NOMO-1 treated with dmso at 0.1 percent for 144 hours (cell line): ENCODE data around the gene TMEM169.
"Not testable (repeated sequence)": the region's sequence is repeated elsewhere in the genome, so short reads cannot be mapped to it uniquely, and the experiment has no call there.

ENCODE experiments used
- DNase-seq: peaks from one replicate; lab custom pipeline; 2025; ENCODE audit not compliant: unreplicated experiment; lab: John Stamatoyannopoulos, UW

The TMEM169 gene

DNA sequence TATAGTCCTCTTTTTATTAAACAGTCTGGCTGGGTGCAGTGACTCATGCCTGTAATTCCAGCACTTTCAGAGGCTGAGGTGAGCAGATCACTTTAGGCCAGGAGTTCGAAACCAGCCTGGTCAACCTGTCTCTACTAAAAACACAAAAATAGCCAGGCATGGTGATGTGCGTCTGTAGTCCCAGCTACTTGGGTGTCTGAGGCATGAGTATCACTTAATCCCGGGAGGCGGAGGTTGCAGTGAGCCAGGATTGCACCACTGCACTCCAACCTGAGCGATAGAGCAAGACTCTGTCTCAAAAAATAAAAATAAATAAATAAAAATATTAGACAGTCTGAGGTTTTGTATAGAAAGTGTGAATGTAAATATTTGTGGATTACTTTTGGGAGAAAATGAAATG is 45.2 kb downstream of the TMEM169 start:
- DNase-seq: no peak

DNA sequence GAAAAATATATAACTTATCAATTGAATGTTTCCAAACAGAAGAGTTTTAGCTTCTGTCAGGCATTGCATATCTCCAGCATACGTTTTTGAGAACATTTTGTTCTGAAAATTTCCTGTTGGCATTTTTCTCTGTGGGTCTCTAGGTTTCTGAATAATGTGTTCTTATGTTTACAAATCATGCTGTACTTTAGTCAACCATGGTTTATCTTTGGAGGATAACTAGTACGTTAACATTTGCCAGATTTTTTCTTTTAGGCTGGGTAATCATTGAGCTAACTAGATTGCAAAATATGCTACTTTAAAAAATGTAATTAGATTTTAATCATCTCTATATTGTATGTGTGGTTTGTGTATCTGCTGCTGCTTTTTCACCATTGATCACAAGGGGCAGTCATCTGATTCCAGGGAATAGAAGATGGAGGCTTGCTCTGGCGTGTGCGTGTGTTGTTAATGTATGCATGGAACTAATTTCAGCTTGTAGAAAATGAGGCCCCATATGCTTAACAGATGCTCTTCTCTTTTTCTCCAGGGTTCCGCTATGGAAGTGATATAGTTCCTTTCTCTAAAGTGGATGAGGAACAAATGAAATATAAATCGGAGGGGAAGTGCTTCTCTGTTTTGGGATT is 48.7 kb downstream of the TMEM169 start:
- no peak for DNase-seq

DNA sequence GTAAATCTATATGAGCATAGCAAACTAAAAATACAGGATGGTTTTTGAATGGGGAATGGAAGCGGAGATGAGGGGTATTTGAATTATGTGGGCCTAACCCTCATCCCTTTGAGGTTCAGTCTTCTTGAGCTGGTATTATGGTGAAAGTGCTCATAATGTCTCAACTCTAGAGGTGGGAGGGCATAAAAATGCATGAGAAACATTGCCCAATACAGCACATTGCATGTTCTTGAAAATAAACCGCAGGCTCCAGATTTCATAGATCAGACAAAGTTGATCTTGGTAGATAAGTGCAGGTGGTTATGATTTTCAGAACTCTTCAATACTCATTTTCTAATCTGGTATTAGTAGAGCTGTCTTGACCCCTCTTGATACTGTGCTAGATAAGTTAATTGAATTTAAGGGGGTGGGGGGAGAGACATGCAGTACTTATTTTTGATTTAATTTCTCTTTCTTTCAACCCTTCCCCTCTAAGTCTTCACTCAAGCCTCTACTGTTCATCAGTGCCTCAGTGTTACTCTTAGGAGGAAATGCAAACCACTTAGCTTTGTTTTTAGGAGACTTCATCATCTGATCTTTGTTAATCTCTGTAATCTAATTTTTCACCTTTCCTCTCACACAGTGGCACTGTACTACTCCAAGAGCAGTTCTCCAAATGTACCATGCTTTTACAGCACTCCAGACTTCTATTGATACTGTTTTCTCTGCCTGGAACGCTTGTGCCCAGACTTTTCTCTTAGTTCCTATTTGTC is 49.6 kb downstream of the TMEM169 start:
- no peak for DNase-seq

DNA sequence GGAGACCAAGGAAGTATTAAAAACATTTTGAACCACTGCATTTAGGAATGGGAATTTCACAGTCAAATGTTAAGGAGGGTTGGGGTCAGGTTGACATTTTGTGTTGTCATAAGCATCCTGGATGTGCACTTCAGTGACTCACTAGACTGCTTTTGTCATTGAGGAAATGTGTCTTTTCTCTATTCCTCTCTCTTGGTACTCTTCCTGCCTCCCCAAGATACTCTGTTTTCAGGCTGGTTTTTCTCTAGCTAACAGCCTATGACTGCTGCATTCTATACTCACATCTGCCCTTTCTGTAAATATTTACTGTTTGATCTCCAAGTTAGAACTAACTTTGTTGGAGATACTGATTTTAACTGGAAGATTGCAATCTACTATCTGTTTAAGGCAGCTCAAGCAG is 50.9 kb downstream of the TMEM169 start:
- no peak for DNase-seq

DNA sequence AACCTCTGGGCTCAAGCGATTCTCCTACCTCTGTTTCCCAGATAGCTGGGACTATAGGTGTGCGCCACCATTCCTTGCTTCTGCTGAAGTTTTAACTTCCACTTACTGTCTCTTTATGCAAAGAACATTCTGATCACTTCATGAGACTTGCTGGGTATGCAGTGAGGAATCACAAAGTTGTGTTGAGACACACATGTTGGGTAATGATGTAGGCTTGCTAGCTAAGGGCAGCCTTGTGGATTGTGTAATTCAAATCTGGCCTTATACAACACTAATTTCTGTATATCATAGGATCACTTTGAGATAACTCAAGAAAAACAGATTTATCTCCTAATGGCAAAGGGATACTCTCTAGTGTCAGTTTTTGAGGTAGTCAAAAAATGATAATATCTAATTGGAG is 51.7 kb downstream of the TMEM169 start:
- DNase-seq: no peak

DNA sequence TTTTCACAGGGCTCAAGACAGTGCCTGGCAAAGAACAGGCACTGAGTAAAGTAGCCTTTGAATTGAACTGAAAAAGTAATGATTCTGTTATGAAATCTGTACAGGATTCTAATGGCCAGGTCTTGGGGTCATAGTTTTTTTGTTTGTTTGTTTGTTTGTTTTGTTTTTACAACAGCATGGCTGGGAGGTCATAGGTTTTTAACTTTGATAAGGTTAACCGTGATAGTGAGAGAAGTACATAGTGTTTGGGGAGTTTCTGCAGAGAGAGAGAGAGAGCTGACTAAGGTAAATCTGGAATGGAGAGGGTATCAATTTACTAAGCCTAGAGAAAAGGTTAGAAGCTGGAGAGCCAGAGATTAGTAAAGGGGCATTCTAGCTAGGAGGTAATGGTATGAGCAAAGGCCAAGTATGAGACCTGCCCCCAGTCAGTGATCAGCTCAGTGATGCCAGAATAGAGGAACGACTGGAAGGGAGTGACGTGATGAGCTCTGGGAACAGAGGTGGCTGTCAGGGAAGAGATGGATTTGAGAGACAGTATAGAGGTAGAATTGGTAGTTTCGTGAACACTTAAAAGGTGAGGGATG is 53.3 kb downstream of the TMEM169 start:
- no peak for DNase-seq

DNA sequence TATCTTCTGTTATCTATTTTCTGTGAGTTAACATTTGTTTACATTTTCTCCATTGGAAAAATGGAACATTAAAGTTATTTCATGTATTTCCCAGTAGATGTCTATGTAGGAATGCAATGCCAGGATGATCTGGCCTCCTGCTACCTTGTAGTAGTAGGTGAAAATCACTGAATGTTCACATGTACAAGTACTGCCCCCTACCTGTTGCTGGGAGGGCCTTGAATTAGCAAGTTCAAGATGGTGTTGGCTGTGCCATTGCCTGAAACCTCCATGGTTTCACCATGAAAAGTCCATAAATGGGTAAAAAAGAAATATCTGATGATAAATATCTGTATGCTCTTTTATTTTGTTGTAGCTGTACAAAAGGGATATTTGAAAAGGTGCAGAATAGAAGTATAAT is 58.2 kb downstream of the TMEM169 start:
- DNase-seq: no peak

DNA sequence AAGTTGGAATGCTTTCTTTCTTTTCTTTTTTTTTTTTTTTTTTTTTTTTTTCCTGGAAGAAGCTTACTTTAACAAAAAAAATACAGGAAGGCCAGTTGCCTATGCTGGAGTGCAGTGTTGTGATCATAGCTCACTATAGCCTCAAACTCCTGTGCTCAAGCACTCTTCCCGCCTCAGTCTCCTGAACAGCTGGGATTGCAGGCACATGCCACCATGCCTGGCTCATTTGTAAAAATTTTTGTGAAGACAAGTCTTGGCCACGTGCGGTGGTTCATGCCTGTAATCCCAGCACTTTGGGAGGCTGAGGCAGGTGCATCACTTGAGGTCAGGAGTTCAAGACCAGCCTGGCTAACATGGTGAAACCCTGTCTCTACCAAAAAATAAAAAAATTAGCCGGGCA is 59.8 kb downstream of the TMEM169 start:
- DNase-seq: not testable (repeated sequence)

DNA sequence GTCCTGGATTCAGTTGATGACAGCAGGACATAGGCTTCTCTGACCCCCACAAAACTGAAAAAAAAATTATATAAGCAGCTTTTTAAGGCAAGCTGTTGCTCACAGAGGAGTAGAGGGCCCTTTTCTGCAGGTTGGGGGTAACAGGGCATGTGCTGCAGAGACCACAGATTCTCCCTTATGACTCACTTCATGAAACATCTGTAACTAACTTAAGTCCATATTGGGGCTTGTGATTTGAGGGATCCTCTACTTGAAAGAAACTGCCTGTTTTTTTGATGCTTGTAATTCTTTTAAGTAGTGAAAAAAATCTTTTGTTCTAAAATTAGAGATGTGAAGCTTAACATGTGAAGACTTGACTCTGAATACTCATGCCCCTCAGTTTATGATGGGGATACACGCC is 60.8 kb downstream of the TMEM169 start:
- DNase-seq: no peak

DNA sequence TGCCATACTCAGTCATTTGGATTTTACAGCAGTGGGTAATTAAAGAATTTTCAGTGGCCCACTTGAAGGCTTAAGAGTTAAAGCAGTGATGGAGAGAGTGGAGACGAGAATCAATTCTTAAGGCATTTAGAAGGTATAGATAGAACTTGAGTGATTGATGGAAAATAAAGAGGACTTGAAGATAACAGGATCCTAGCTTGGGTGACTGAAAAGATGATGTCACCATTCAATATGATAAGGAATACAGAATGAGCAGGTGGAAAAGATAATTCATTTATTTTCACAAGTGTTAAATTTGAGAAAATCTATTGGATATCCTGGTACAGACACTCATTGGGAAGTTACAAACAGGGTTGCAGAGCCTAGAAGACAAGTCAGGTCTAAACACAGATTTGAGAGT is 62.7 kb downstream of the TMEM169 start:
- DNase-seq: no peak

DNA sequence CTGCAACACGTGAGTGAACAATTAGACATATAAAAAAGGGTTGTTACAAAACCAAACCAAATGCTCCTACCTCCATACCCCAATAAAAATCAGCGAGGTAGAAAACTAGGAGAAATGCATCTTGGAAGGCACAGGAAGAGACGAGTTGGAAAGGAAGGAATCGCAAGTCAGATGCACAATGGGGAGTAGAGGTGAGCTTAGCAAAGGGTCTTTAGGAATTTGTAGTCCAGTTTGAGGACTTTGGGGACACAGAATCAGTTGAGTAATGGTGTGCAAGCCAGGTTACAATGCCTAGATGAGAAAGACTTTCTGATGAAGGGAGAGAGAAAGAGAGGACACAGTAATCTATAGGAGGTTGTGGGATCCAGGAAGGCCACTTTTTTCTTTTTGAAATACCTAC is 63.1 kb downstream of the TMEM169 start:
- no peak for DNase-seq

DNA sequence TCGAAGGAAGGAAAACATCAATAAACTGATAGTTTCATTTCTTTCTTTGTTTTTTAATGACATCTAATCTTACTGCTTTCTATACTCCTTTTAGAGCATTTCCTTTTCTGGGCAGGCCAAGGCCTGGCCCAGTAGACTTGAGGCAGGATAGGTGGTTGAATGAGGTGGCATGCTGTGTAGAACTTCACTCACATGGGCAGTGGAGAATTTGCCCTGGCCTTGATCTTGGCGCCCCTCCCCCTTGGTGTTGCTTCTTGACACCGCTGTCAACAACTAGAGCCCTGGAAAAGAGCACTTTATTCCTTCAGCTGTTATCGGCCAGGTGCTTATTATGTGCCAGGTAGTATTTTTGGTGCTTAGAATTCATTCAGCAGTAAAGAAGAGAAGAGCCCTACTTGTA is 64.9 kb downstream of the TMEM169 start:
- DNase-seq: no peak

DNA sequence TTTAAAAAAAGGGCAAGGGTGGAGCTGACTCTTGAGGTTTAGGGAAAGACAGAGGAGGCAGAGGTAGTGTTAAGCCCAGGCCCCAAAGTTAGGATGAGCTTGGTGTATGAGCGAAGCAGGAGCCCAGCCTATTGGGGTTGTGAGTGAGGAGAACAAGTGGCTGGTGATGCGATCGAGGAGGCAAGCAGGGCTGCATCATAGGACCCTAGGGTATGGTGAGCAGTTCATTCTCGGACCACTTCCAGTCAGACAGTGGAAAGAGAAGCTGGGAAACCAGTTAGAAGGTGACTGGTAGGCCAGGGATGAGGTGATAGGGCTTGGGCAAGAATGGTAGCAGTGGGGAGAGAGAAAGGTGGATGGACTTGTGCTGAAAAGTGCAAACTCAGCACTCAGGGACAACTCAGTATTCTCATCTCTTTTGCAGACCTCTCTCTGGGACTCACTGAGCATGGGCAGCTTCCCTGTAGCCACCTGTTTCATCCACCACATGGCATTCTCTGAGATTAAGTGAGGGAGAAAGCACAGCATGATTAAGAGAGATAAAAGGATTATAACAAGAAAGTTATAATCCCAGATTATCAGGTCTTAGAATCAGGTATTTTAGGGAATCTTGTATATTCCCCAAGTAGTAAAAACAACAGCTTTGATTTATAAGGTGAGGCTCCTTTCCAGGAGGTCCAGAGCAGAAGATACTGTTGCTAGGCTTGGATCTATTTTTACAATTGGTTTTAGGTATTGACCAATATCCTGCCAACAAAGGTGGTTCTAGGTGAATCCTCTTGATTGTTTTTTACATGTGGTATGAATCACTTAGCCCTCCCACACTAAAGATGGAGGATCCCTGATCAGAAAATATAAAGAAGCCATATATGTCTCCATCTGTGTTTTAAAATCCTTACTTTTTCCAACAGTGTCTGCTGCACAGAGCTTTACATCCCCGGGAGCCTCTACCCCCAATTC is 65.7 kb downstream of the TMEM169 start:
- no peak for DNase-seq

DNA sequence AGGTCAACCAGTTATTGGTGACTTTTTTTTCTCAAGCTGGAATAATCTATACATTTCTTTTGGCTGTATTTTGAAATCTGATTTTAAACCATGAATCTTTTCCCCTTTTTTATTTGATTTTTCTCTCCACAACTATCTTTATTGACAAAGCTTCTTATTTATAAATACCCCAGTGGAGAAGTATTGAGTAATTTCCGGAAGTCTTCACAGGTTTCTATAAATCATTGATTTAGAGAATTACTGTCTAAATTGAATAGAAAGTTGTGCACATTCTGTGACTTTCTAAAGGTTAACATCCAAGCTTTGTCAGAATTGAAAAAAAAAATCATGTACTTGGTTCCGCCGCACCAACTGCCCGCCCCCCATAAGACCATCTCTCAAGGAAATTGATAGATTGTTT is 67.3 kb downstream of the TMEM169 start:
- no peak for DNase-seq

DNA sequence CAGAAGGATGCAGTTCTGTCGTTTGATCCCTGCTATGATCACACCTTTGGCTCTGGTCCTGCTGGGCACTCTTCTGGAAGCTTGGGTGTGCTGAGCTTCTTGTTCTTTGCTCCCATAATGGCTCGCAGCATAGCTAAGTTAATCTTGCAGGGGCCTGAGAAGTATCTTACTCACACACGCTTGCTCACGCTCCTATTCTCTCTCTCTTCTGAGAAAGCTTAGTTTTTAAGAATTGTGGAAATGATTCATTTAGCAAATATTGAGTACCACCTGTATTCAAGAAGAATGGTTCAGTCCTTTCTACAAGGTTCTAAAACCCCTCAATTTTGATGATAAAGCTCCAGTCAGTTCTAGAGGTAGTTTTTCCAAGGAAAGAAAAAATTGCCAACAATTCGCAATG is 68.0 kb downstream of the TMEM169 start:
- no peak for DNase-seq

DNA sequence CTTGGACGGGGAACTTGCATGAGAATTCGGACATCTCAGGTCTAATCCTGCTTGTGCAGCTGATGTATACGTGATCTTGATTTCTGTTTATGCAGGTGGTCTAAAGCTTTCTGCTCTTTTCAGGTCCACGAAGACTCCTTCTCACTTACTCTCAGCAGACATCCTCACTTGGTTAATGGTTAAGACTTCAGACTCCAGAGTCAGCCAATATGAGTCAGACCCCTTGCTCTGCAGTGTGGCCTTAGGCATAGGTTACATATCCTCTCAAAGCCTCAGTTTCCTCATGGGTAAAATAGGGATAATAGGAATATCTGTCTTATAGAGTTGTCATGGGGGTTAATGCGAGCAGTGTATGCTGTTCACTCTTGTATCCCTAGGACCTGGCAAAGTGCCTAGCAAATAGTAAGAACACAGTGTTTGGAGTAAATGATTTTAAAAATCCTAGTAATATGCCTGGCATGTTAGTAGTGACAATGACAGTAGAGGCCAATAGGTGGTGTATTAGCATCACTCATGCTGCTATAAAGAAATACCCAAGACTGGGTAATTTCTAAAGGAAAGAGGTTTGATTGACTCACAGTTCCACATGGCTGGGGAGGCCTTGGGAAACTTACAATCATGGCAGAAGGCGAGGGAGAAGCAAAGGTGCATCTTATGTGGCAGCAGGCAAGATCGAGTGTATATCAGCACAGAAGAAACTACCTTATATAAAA is 69.8 kb downstream of the TMEM169 start:
- no peak for DNase-seq
